K562 (cell line): ENCODE data around the gene NRAP. TPM values are rescaled to one million over a fixed set of nuclear protein-coding genes. Genes with fewer than 3 reads are reported as not detected.

Experiments used
- ATAC-seq: fragments of 200-7000 bp; cut with Tn5 transposase; 3 replicates; pipeline ENCODE4 v1.9.1; 2020; ENCODE audit warnings: moderate library complexity
- BruUV-seq: library from RNA; stranded (reverse); fragments of 400-500 nt; replicated peaks from 2 replicates; lab custom pipeline; 2021; lab: Mats Ljungman, UMichigan
- CTCF ChIA-PET: fragments of 300-600 bp; formaldehyde crosslinking; extraction: SDS; loops from one replicate; lab custom pipeline; 2021; ENCODE audit warnings: low intra/inter-chr PET ratio; lab: Yijun Ruan, JAX
- POLR2A ChIA-PET: fragments of 300-600, 350-650 bp; sonication (Branson Sonifier 250); formaldehyde crosslinking; extraction: SDS; loops from one replicate; lab custom pipeline; 2021; ENCODE audit warnings: antibody characterized with exemption, inconsistent platforms; lab: Yijun Ruan, JAX
- DNase-seq, 4 experiments: peaks; one replicate each; pipeline versions ENCODE4 v3.0.0 to v3.0.0-alpha.2; 2011 to 2018; ENCODE audit warnings: low spot score in 3 of 4, mixed read lengths in 3 of 4; ENCODE audit errors: extremely low read depth in 1 of 4
- FAIRE-seq: peaks from 2 replicates; lab custom pipeline; 2011; peaks lifted over from hg19 to GRCh38; lab: Jason Lieb, UNC
- H2AFZ ChIP-seq: 2 replicates; pipeline ENCODE4 v1.6.0; 2011; ENCODE audit warnings: low read depth, low read length, control low read depth, inconsistent platforms
- H3K27ac ChIP-seq: fragments of 200-600 bp; 3 replicates; pipeline ENCODE4 v1.8.0; 2011; ENCODE audit warnings: low read depth, mild to moderate bottlenecking, control low read depth, inconsistent platforms, low read length, moderate library complexity, mixed read lengths; ENCODE audit errors: extremely low read depth
- H3K27me3 ChIP-seq, 2 experiments: fragments of 300-600 bp in 1 of 2; 2 replicates in 1 of 2; 3 replicates in 1 of 2; pipeline versions ENCODE4 v1.6.0 to v1.8.0; 2011; ENCODE audit warnings: inconsistent platforms in 2 of 2, low read length in 2 of 2, mild to moderate bottlenecking in 1 of 2, mixed read lengths in 1 of 2, moderate library complexity in 1 of 2; ENCODE audit not compliant: control insufficient read depth in 2 of 2, insufficient read depth in 2 of 2
- H3K36me3 ChIP-seq: fragments of 300-600 bp; 3 replicates; pipeline ENCODE4 v1.8.0; 2011; ENCODE audit warnings: mild to moderate bottlenecking, low read length, inconsistent platforms; ENCODE audit not compliant: control insufficient read depth, insufficient read depth
- H3K4me1 ChIP-seq, 2 experiments: fragments of 200-600 bp in 1 of 2; replicated peaks in 1 of 2; 2 replicates in 1 of 2; 3 replicates in 1 of 2; pipeline versions ENCODE4 v1.5.1 to v1.8.0; 2011; ENCODE audit warnings: inconsistent platforms in 2 of 2, low read length in 2 of 2, mild to moderate bottlenecking in 1 of 2, mixed read lengths in 1 of 2, moderate library complexity in 1 of 2; ENCODE audit not compliant: control insufficient read depth in 2 of 2, insufficient read depth in 2 of 2
- H3K4me2 ChIP-seq: 2 replicates; pipeline ENCODE4 v1.6.1; 2011; ENCODE audit warnings: low read length, control low read depth, inconsistent platforms, mixed read lengths; ENCODE audit not compliant: insufficient read depth
- H3K4me3 ChIP-seq: fragments of 200-600 bp; sonication (generic), shearing (Covaris generic); 2 replicates; pipeline ENCODE4 v1.5.1; 2016; ENCODE audit warnings: control low read depth, inconsistent platforms
- H3K79me2 ChIP-seq: fragments of 200-600 bp; 3 replicates; pipeline ENCODE4 v1.8.0; 2011; ENCODE audit warnings: low read length, inconsistent platforms; ENCODE audit not compliant: control insufficient read depth, insufficient read depth
- H3K9ac ChIP-seq, 2 experiments: 2 replicates each; pipeline versions ENCODE4 v1.6.0 to v1.6.1; 2011; ENCODE audit warnings: low read depth in 2 of 2, low read length in 2 of 2, control low read depth in 1 of 2, inconsistent platforms in 1 of 2, mild to moderate bottlenecking in 1 of 2, mixed read lengths in 1 of 2; ENCODE audit not compliant: insufficient read depth in 1 of 2
- H3K9me1 ChIP-seq: one replicate; pipeline ENCODE4 v1.6.0; 2011; ENCODE audit warnings: inconsistent platforms, mild to moderate bottlenecking, low read length, moderate library complexity; ENCODE audit not compliant: control insufficient read depth, insufficient read depth
- H3K9me3 ChIP-seq: replicated peaks from 2 replicates; pipeline ENCODE4 v1.5.1; 2011; ENCODE audit warnings: low read depth, low read length, inconsistent platforms; ENCODE audit not compliant: control insufficient read depth, insufficient read depth
- H4K20me1 ChIP-seq: replicated peaks from 2 replicates; pipeline ENCODE4 v1.6.1; 2011; ENCODE audit warnings: low read length, inconsistent platforms, mixed read lengths; ENCODE audit not compliant: control insufficient read depth, insufficient read depth
- CBX5 ChIP-seq: IDR thresholded peaks from 2 replicates; pipeline ENCODE4 v1.6.1; 2014; ENCODE audit warnings: low read depth, borderline replicate concordance
- CTBP1 ChIP-seq: fragments of 450-650 bp; IDR thresholded peaks from 2 replicates; pipeline ENCODE4 v1.6.1; 2016; ENCODE audit warnings: borderline replicate concordance
- EP300 ChIP-seq: IDR thresholded peaks from 2 replicates; pipeline ENCODE4 v1.6.1; 2012; ENCODE audit warnings: low read length, improper control_type of control experiment
- FOXA3 ChIP-seq, 2 experiments: fragments of 450-650 bp in 1 of 2; sonication (generic) in 1 of 2; formaldehyde crosslinking; IDR thresholded peaks in 1 of 2; conservative IDR thresholded peaks in 1 of 2; 2 replicates each; pipeline versions ENCODE4 v1.4.0 to v1.8.0; 2020 to 2022; ENCODE audit warnings: mild to moderate bottlenecking in 2 of 2, missing genetic modification reagents in 1 of 2
- GTF2E2 ChIP-seq: fragments of 200-800 bp; sonication (Bioruptor generic); IDR thresholded peaks from 2 replicates; pipeline ENCODE4 v1.6.1; 2016; ENCODE audit warnings: missing genetic modification characterization, missing compliant biosample characterization
- KAT7 ChIP-seq: sonication (generic); formaldehyde crosslinking; IDR thresholded peaks from 2 replicates; pipeline ENCODE4 v1.8.0; 2022; ENCODE audit warnings: missing genetic modification reagents, mild to moderate bottlenecking, borderline replicate concordance
- KDM2B ChIP-seq: fragments of 250-450 bp; sonication (Bioruptor Pico); IDR thresholded peaks from 2 replicates; pipeline ENCODE4 v1.8.0; 2021; ENCODE audit warnings: mild to moderate bottlenecking, moderate library complexity
- SMAD1 ChIP-seq: fragments of 150-350 bp; IDR thresholded peaks from 2 replicates; pipeline ENCODE4 v1.6.1; 2014; ENCODE audit warnings: low read length, low read depth; ENCODE audit not compliant: partially characterized antibody
- SRF ChIP-seq, 2 experiments: fragments of 250-450, 450-650 bp in 1 of 2; sonication (Bioruptor Pico) in 1 of 2; sonication (generic) in 1 of 2; formaldehyde crosslinking; IDR thresholded peaks; 2 replicates each; pipeline versions ENCODE4 v1.5.0 to v1.5.1; 2020 to 2022; ENCODE audit warnings: mild to moderate bottlenecking in 1 of 2, missing genetic modification reagents in 1 of 2
- ZNF507 ChIP-seq: conservative IDR thresholded peaks from 2 replicates; pipeline ENCODE4 v1.6.1; 2017; ENCODE audit warnings: missing genetic modification characterization, missing compliant biosample characterization
- ZNF707 ChIP-seq: fragments of 250-450 bp; sonication (Bioruptor Pico); conservative IDR thresholded peaks from 2 replicates; pipeline ENCODE4 v1.8.0; 2022; ENCODE audit warnings: inconsistent platforms, mild to moderate bottlenecking, moderate library complexity
- WGBS: fragments of 100-300 bp; shearing (Covaris generic); methylation state at CpG from one replicate; pipeline ENCODE4 v1.1.6; 2016; ENCODE audit warnings: low coverage, mixed read lengths; ENCODE audit not compliant: insufficient coverage; ENCODE audit errors: missing lambda C conversion rate; 5-methylcytosine and 5-hydroxymethylcytosine counted together
- in situ Hi-C: fragments of 300-500 bp; cut with MboI; formaldehyde crosslinking; loops from 4 replicates; pipeline ENCODE4 v1.15.0; 2018; ENCODE audit warnings: inconsistent platforms, mixed read lengths
- intact Hi-C: fragments of 100-400 bp; cut with micrococcal nuclease; formaldehyde crosslinking; loops from 2 replicates; pipeline ENCODE4 v1.14.2; 2022
- polyA plus RNA-seq, 8 experiments: library from polyadenylated mRNA; depleted of rRNA in 4 of 8; stranded (reverse) in 5 of 8; unstranded in 3 of 8; fragments of >200 nt; fragmentation: Nextera tagmentation in 2 of 8; fragmentation: Illumina TruSeq in 1 of 8; extraction: Ambion mirVana in 2 of 8; extraction: Trizol in 1 of 8; gene quantifications; 2 replicates each; pipeline versions ENCODE4 v1.2.1 to v1.2.3, GENCODE V29; 2011 to 2014; ENCODE audit warnings: inconsistent platforms in 1 of 8, missing spikeins in 1 of 8
- total RNA-seq, 7 experiments: library from RNA; depleted of rRNA in 6 of 7; stranded (reverse); fragments of >200 nt in 6 of 7; fragmentation: Illumina TruSeq in 2 of 7; extraction: Trizol in 2 of 7; gene quantifications; 2 replicates each; pipeline versions ENCODE4 v1.2.1 to v1.2.3, GENCODE V29; 2011 to 2021; ENCODE audit warnings: low replicate concordance in 1 of 7
- TF ChIP-seq, protein P1 (sequence below): fragments of 450-650 bp; formaldehyde crosslinking; IDR thresholded peaks from 2 replicates; pipeline ENCODE4 v1.4.0; 2020; ENCODE audit warnings: mild to moderate bottlenecking, moderate library complexity

The NRAP gene
- total and polyA plus RNA-seq, 9 of the 15 experiments (the other 6 are each of a cell fraction or from before 2014, with no cell fraction given), result not detected

DNA sequence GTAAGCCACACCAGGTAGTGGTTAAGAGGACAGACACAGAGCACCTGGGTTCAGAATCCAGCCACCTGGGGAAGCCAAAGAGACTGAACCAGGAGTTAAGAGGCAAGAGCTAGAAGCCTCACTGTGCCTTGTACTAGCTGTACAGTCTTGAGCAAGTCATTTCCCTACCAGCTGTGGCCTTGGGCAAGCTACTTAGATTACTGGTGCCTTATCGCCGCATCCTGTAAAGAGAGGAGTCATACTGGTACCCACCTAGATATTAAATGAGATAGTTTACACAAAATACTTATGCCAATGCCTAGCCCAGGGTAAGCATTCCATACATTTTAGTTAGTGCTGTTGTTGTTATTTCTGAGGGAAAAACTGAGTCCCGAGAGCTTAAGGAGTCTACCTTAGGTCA is 63.3 kb downstream of the NRAP start:
- Histone ChIP-seq H3K4me1 (no peaks in the 10 kb centered on the region), H3K9me3 (no peaks in the 10 kb centered on the region), H4K20me1 (no peaks in the 10 kb centered on the region), H3K9me1 (no peaks in the 10 kb centered on the region), H3K79me2 (no peaks in the 10 kb centered on the region), H3K9ac (no peak overlapping the region), H2AFZ (no peak overlapping the region), H3K27me3 (peaks cover 0 to 25% of the 10 kb centered on the region in 2 experiments; a peak in 2 of 5 replicates), H3K36me3 (no peaks in the 10 kb centered on the region), H3K4me2 (no peak overlapping the region), H3K4me3 (no peak overlapping the region), H3K27ac (no peak overlapping the region)
- intact Hi-C loops (no loop called here), in situ Hi-C loops (no loop called here)
- DNase-seq (no peak), ATAC-seq (no peak), FAIRE-seq (no peak)
- WGBS, result 0% methylated on average over 3 of the region's 3 CpGs
- ChIA-PET POLR2A (interaction anchor here (0.5 kb wide), 1 partner anchor 984 kb away, joined by 3 read pairs; no protein-coding TSS in a partner anchor), CTCF (no interaction called here)
- no peak for TF ChIP-seq CTBP1
- TF ChIP-seq SMAD1, result no peak
- TF ChIP-seq ZNF707 (CRISPR knock-in tag), result no peak
- no peak for TF ChIP-seq KDM2B (CRISPR knock-in tag)
- no peak for TF ChIP-seq CBX5
- TF ChIP-seq SRF (CRISPR knock-in tag; IDR thresholded peaks at IDR 0.05), result no peak
- TF ChIP-seq, protein P1, sequence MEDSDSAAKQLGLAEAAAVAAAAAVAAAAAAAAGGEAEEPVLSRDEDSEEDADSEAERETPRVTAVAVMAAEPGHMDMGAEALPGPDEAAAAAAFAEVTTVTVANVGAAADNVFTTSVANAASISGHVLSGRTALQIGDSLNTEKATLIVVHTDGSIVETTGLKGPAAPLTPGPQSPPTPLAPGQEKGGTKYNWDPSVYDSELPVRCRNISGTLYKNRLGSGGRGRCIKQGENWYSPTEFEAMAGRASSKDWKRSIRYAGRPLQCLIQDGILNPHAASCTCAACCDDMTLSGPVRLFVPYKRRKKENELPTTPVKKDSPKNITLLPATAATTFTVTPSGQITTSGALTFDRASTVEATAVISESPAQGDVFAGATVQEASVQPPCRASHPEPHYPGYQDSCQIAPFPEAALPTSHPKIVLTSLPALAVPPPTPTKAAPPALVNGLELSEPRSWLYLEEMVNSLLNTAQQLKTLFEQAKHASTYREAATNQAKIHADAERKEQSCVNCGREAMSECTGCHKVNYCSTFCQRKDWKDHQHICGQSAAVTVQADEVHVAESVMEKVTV (CRISPR knock-in tag), result no peak
- no peak for TF ChIP-seq ZNF507 (tag)
- no peak for TF ChIP-seq KAT7 (CRISPR knock-in tag)
- TF ChIP-seq GTF2E2 (tag), result no peak
- no peak for TF ChIP-seq FOXA3 (CRISPR knock-in tag; conservative IDR thresholded peaks at IDR 0.05 in 1 of 2, IDR thresholded peaks at IDR 0.05 in 1 of 2)
- no peak for TF ChIP-seq EP300
- no TSS peak for BruUV-seq
